Esophagus (tissue), 2 donors: ENCODE measurements around the gene MYL5. TPM values are rescaled to one million over a fixed set of nuclear protein-coding genes. Genes with fewer than 3 reads are reported as not detected.
"Not testable (repeated sequence)": the region's sequence is repeated elsewhere in the genome, so short reads cannot be mapped to it uniquely, and the experiment has no call there.

Experiments used
- H3K27ac ChIP-seq, 2 donors: one replicate each; pipeline ENCODE4 v1.5.1; 2013; ENCODE audit warnings: low read depth in 2 of 2, mild to moderate bottlenecking in 2 of 2, inconsistent platforms in 1 of 2, low read length in 1 of 2, moderate library complexity in 1 of 2
- H3K27me3 ChIP-seq, 2 donors: one replicate each; pipeline ENCODE4 v1.6.1; 2013; ENCODE audit warnings: low read length in 2 of 2, control low read depth in 1 of 2, mild to moderate bottlenecking in 1 of 2; ENCODE audit not compliant: insufficient read depth in 2 of 2, control insufficient read depth in 1 of 2
- H3K36me3 ChIP-seq, 2 donors: one replicate each; pipeline ENCODE4 v1.6.1; 2013; ENCODE audit warnings: low read length in 1 of 2; ENCODE audit not compliant: control insufficient read depth in 2 of 2, insufficient read depth in 2 of 2
- H3K4me1 ChIP-seq, 2 donors: one replicate each; pipeline ENCODE4 v1.6.1; 2013; ENCODE audit warnings: low read length in 1 of 2; ENCODE audit not compliant: control insufficient read depth in 2 of 2, insufficient read depth in 2 of 2
- H3K4me3 ChIP-seq, 2 donors: one replicate each; pipeline ENCODE4 v1.5.1; 2013; ENCODE audit warnings: low read length in 2 of 2, mild to moderate bottlenecking in 2 of 2, low read depth in 1 of 2, moderate library complexity in 1 of 2
- H3K9me3 ChIP-seq, 2 donors: one replicate each; pipeline ENCODE4 v1.6.1; 2013; ENCODE audit warnings: mild to moderate bottlenecking in 2 of 2, low read depth in 1 of 2, low read length in 1 of 2, moderate library complexity in 1 of 2; ENCODE audit not compliant: control insufficient read depth in 2 of 2, insufficient read depth in 1 of 2
- WGBS, 2 donors: extraction: QIAGEN DNeasy Blood & Tissue Kit; methylation state at CpG; one replicate each; pipeline ENCODE4 v1.1.7; 2013; 5-methylcytosine and 5-hydroxymethylcytosine counted together
- polyA plus RNA-seq, 2 donors: library from polyadenylated mRNA; stranded (reverse); fragments of 200-250 nt; gene quantifications; one replicate each; pipeline ENCODE4 v1.2.3, GENCODE V29; 2013
- donor health status: healthy with polysubstance abuse.
- donor health status: Bipolar disorder and iron deficiency.

MYL5 gene
- polyA plus RNA-seq, 2 donors: 17.9 to 22.4 TPM

DNA sequence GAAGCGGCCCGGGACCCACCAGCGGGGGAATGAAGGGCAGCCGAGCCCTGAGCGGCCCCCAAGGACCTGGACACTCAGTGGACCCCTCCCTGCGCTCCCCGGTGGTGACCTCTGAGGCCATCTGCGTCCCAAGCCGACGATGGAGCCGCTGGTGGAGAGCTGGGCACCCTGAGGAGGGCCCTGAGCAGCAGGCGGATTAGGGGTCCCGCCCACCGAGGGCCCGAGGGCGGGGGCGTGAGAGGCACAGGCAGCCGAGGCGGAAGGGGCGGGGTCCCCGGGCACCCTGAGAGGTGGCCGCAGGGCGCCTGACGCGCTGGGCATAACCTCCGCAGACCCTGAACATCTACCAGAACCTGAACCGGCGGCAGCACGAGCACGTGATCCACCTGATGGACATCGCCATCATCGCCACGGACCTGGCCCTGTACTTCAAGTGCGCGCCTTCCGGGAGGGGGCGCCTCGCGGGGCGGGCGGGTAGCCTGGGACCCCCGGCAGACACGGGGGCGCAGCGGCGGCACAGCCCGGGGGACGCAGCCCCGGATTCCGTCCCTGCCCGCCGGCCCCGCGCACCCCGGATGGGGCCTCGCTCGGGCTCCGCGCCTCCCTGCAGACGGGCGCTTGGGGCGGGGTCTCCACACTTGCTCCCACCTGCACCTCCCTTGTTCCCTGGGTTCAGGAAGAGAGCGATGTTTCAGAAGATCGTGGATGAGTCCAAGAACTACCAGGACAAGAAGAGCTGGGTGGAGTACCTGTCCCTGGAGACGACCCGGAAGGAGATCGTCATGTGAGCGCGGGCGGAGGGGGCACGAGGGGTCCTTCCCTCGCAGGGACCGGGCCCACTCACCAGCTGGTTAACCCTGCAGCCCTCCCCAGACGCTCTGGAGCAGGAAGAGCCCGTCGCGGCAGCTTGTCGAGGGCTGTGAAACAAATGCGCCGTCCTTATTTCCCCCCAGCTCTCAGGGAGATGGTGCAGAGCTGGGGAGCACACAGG is 10.6 kb upstream of the MYL5 start:
- peaks cover 2 to 6% of the 10 kb centered on the region in 2 donors for H3K4me1 ChIP-seq
- no peak overlapping the region for H3K27ac ChIP-seq
- WGBS, 2 donors: 3% methylated on average over 59 to 80 of the region's 80 CpGs
- H3K9me3 ChIP-seq: no peaks in the 10 kb centered on the region
- no peaks in the 10 kb centered on the region for H3K27me3 ChIP-seq
- peak overlapping the region; percentile 45 to 60 for H3K4me3 ChIP-seq
- no peaks in the 10 kb centered on the region for H3K36me3 ChIP-seq

DNA sequence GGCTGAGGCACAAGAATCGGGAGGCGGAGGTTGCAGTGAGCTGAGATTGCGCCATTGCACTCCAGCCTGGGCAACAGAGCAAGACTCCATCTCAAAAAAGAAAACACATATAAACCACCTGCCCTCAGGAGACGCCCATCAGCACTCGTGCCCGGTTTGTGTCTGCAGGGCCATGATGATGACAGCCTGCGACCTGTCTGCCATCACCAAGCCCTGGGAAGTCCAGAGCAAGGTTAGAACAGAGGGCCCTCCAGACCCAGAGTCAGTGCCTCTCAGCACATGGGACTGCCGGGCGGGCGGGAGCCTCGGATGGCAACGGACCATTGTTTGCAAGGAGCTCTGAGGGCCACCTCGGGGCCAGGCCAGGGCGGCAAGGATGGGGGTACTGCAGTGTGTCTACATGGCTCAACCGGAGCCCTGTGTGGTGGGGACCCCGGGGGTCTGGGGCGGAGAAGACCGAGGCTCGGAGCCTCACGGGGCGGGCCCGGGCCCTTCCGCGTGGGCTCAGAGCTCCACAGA is 9.6 kb upstream of the MYL5 start:
- Histone ChIP-seq H3K27me3 (no peaks in the 10 kb centered on the region), H3K4me1 (peaks cover 2 to 6% of the 10 kb centered on the region in 2 donors), H3K9me3 (no peaks in the 10 kb centered on the region), H3K36me3 (no peaks in the 10 kb centered on the region), H3K4me3 (no peak overlapping the region), H3K27ac (no peak overlapping the region)
- WGBS, 2 donors: 96 to 97% methylated on average over 24 of the region's 24 CpGs

DNA sequence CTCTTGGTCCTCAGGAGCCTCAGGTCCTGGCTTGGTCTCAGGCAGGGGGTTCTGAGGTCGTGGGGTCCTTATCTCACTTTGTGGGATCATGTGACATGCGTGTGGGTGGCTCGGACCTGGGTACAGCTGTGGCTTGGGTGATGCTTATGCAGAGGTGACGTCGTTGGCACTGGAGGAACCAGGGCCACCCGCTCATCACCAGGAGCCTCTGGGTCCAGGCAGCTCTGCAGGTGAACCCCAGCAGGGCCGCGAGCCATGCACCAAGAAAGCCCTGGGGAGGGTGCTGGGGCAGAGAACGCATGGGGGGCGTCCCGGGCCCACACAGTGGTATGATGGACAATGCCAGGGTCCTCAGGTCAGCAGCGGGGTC is 9.0 kb upstream of the MYL5 start:
- Histone ChIP-seq H3K36me3 (no peaks in the 10 kb centered on the region), H3K4me3 (no peak overlapping the region), H3K4me1 (peaks cover 2 to 6% of the 10 kb centered on the region in 2 donors), H3K27me3 (no peaks in the 10 kb centered on the region), H3K9me3 (no peaks in the 10 kb centered on the region), H3K27ac (no peak overlapping the region)
- 83 to 87% methylated on average over 12 of the region's 12 CpGs for WGBS, 2 donors

DNA sequence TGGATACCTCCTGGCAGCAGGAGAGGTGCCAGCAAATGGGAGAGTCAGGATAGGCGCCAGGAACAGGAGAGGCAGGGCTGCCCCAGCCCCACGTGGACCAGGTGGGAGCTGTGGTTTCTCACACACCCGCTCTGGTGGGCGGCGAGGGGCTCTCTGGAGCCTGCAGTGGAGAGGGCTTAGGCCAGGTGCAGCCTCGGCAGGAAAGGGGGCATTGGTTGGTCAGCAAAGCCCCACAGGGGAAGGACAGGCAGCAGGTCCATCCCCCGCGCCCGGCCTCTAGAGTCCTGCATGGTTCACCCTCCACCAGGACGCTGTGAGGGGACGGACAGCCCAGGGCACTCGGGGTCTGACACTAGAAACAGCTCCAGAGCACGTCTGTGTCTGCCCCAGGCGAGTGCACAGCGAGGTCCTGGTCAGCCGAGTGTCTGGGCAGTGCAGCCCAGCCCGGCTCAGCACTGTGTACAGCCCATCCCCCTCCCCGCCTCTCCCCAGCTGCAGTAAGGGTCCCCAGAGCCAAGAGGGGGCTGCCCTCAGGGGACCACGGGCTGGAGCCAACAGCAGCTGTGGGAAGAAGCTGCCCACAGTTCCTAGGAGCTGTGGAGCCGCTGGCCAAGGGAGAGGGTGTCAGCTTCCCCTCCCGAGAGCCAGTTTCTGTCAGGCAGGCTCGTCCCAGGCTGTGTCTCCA is 8.4 kb upstream of the MYL5 start:
- Histone ChIP-seq H3K27me3 (no peaks in the 10 kb centered on the region), H3K36me3 (peaks cover 0 to 2% of the 10 kb centered on the region in 2 donors), H3K4me3 (no peak overlapping the region), H3K4me1 (peaks cover 2 to 6% of the 10 kb centered on the region in 2 donors), H3K9me3 (no peaks in the 10 kb centered on the region), H3K27ac (no peak overlapping the region)
- WGBS, 2 donors: 65 to 67% methylated on average over 21 to 22 of the region's 22 CpGs

DNA sequence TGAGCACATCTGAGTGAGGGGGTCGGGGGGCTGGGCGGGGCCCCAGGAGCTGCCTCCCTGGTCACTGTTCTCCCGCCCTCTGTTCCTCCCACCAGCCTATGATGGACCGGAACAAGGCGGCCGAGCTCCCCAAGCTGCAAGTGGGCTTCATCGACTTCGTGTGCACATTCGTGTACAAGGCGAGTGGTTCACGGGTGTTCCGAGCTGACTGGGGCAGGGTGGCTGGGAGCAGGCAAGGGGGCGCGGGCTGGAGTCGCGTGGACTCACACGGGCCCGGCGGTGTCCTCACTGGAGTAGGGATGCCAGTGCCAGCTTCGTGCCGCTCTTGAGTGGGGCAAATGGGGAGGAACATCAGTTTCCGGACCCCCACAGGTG is 7.9 kb upstream of the MYL5 start:
- Histone ChIP-seq H3K9me3 (no peaks in the 10 kb centered on the region), H3K27me3 (no peaks in the 10 kb centered on the region), H3K4me1 (peaks cover 2 to 6% of the 10 kb centered on the region in 2 donors), H3K36me3 (peaks cover under 1 to 4% of the 10 kb centered on the region in 2 donors), H3K27ac (no peak overlapping the region), H3K4me3 (no peak overlapping the region)
- 81 to 83% methylated on average over 22 of the region's 22 CpGs for WGBS, 2 donors

DNA sequence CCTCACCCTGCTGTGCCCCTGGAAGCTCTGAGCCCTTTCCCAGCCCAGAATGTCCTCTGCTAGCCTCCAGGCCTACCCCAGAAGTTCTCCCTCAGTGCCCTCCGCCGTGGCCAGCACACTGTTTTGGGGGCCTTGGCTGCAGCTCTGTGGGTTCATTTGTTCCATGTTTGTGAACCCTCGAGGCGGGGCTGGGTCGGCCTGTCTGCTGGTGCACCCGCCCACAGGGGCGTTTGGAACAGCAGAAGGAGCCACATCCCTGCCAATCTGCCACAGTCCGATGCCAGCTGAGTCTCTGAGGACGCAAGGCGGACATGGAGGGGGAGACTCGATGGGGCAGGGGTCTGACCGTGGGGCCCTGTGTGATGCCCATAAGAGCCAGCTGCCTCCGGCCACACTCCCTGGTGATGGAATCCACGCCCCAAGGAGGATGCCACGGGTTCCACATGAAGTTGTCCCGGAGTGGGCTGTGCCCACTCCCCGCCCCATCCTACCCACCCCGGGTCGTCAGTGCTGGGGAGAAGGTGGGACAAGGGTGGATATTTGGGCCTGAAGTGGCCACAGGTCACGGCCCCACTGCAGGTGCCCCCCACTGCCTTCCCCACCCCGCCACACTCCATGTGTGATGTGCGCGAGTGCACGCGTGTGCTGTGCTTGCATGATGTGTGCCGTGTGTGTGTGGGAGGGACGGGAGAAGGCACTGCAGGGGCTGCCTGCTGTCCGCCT is 7.4 kb upstream of the MYL5 start:
- no peaks in the 10 kb centered on the region for H3K27me3 ChIP-seq
- no peak overlapping the region for H3K27ac ChIP-seq
- 73 to 82% methylated on average over 28 of the region's 28 CpGs for WGBS, 2 donors
- H3K4me1 ChIP-seq: peaks cover 2 to 6% of the 10 kb centered on the region in 2 donors
- H3K4me3 ChIP-seq: no peak overlapping the region
- H3K36me3 ChIP-seq: peaks cover 6 to 8% of the 10 kb centered on the region in 2 donors
- H3K9me3 ChIP-seq: no peaks in the 10 kb centered on the region

DNA sequence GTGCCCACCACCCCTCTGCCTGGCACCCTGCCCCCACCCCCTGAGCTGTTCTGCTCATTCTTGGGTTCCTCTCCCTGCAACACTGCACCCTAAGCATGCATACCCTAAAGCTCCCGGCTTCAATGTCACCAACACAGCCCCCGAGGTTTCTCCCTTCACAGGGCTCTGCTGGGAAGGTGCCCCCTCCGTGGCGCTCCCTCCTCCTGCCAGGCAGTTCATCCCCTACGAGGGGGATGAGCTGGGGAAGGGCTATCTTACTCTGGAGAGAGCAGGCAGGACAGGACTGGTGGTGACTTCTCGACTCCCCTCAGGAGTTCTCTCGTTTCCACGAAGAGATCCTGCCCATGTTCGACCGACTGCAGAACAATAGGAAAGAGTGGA is 6.8 kb upstream of the MYL5 start:
- H3K36me3 ChIP-seq: peaks cover 7 to 12% of the 10 kb centered on the region in 2 donors
- no peak overlapping the region for H3K4me3 ChIP-seq
- no peak overlapping the region for H3K27ac ChIP-seq
- peaks cover 2 to 6% of the 10 kb centered on the region in 2 donors for H3K4me1 ChIP-seq
- H3K27me3 ChIP-seq: no peaks in the 10 kb centered on the region
- H3K9me3 ChIP-seq: no peaks in the 10 kb centered on the region
- WGBS, 2 donors: 52 to 62% methylated on average over 10 of the region's 10 CpGs

DNA sequence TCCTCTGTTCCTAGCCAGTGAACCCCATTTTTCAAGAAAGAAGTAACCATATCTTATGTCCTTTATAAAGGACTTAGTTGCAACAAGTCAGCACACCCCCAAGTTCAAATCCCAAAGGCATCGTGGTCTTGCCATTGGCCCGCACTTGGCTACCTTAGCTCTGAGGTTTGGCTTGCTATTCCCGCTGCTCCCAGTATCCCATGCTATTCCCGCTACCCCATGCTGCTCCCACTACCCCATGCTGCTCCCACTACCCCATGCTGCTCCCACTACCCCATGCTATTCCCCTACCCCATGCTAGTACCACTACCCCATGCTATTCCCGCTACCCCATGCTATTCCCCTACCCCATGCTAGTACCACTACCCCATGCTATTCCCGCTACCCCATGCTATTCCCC is 6.1 kb upstream of the MYL5 start:
- H3K36me3 ChIP-seq: peaks cover 7 to 12% of the 10 kb centered on the region in 2 donors
- not testable (repeated sequence) for H3K27ac ChIP-seq, H3K27me3 ChIP-seq, H3K9me3 ChIP-seq, H3K4me3 ChIP-seq, H3K4me1 ChIP-seq
- 87 to 96% methylated on average over 6 of the region's 6 CpGs for WGBS, 2 donors

DNA sequence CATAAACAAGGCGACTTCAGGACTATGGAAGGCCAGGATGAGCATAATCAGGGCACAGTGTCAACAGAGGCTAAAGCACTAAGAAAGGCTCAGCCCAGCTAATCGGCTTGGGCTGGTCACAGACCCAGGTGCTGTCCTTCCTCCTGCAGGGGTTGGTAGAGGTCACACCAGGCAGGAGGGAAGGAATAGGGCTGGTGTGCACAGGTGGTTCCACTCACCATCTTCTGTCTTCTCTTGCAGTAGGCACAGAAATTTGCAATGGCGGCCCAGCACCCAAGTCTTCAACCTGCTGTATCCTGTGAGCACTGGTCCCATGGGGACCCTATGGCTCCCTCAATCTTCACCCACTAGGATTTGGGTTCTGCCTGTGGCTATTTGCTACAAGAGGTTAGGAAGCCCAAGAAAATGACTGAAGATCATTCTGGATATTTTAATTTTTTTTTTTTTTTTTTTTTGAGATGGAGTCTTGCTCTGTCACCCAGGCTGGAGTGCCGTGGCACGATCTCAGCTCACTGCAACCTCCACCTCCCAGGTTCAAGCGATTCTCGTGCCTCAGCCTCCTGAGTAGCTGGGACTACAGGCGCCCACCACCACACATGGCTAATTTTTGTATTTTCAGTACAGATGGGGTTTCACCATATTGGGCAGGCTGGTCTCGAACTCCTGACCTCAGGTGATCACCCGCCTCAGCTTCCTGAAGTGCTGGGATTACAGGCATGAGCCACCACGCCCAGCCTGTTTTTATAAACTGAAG is 4.4 kb upstream of the MYL5 start:
- H3K9me3 ChIP-seq, H3K27ac ChIP-seq, H3K4me1 ChIP-seq, H3K4me3 ChIP-seq, H3K27me3 ChIP-seq: not testable (repeated sequence)
- peaks cover 7 to 12% of the 10 kb centered on the region in 2 donors for H3K36me3 ChIP-seq
- WGBS, 2 donors: 84 to 90% methylated on average over 11 of the region's 11 CpGs
